Central memory CD8-positive, alpha-beta T cell (primary cell): ENCODE results near the gene ETFB.

ENCODE experiments used
- ATAC-seq: fragments of 150-1000 bp; cut with Tn5 transposase; replicated peaks from 2 replicates; pipeline ENCODE4 v1.10.0; 2022; ENCODE audit warnings: mild to moderate bottlenecking, moderate FRiP score, moderate number of reproducible peaks; ENCODE audit not compliant: poor library complexity, severe bottlenecking; ENCODE audit errors: extremely low read depth
- DNase-seq, 2 donors: peaks; one replicate each; pipeline ENCODE4 v3.0.0; 2021; ENCODE audit warnings: low spot score in 2 of 2
- H3K27ac Mint-ChIP-seq: one replicate; pipeline ENCODE4 v1.8.0; 2022; ENCODE audit warnings: low read depth, mild to moderate bottlenecking, moderate library complexity, mixed read lengths
- H3K27me3 Mint-ChIP-seq: one replicate; pipeline ENCODE4 v1.8.0; 2022; ENCODE audit warnings: mixed read lengths
- H3K36me3 Mint-ChIP-seq: one replicate; pipeline ENCODE4 v1.8.0; 2022; ENCODE audit warnings: mild to moderate bottlenecking, moderate library complexity, mixed read lengths; ENCODE audit not compliant: insufficient read depth
- H3K4me1 Mint-ChIP-seq: one replicate; pipeline ENCODE4 v1.8.0; 2022; ENCODE audit warnings: mixed read lengths
- H3K4me3 Mint-ChIP-seq: one replicate; pipeline ENCODE4 v1.8.0; 2022; ENCODE audit warnings: mild to moderate bottlenecking, moderate library complexity, mixed read lengths
- H3K9me3 Mint-ChIP-seq: one replicate; pipeline ENCODE4 v1.8.0; 2022; ENCODE audit warnings: mixed read lengths

Gene ETFB

DNA sequence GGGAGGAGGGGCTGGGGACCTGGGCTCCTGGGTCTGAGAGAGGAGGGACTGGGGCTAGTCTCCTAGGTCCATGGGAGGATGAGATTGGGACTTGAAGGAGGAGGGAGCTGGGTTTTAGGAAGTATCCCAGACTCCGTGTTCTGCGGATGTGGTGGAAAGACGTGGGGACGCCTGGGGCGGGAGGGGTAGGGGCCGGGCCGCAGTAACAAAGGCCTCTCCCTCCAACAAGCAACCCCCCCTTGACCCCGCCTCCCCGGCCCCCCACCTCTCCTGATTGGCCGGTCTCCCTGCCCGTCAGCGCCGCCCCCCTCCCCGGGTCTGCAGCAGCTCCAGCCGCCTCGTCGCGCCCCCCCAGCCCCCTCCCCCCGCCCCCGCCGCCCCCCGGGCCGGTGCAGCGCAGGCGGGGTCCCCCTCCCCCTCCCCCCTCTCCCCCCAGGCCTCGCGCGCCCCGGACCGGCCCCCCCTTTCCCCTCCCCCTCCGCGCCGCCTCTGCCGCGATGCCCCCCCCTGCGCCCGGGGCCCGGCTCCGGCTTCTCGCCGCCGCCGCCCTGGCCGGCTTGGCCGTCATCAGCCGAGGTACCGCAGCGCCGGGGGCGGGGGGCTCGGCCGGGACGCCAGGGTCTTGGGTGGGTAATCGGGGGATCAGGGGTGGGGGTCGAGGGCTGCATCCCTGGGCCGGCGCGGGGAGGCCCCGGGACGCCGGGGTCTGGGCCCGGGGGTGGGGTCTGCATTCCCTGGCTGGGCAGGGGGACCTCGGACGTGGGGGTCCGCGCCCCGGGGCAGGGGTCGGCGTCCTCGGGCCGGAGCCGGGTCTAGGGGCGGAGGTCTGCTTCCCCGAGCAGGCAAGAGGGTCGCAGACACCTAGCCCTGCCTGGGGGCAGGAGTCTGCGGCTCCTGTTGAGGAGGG is 54.6 kb downstream of the ETFB start, which contains the start of gene IGLON5:
Gene IGLON5 (plus strand): TSS at position 294 of the 907 bp plus-strand sequence. CDS start 204 bp downstream, at position 498.
- ATAC-seq, result no peak
- Mint-ChIP-seq H3K4me1 (peaks cover 5% of the 10 kb centered on the region), H3K27ac (no peak within 1 kb of the TSS), H3K27me3 (peaks cover 68% of the 10 kb centered on the region), H3K4me3 (no peak within 1 kb of the TSS), H3K9me3 (peaks cover 16% of the 10 kb centered on the region), H3K36me3 (peaks cover 2% of the 10 kb centered on the region)
- no peak for DNase-seq

DNA sequence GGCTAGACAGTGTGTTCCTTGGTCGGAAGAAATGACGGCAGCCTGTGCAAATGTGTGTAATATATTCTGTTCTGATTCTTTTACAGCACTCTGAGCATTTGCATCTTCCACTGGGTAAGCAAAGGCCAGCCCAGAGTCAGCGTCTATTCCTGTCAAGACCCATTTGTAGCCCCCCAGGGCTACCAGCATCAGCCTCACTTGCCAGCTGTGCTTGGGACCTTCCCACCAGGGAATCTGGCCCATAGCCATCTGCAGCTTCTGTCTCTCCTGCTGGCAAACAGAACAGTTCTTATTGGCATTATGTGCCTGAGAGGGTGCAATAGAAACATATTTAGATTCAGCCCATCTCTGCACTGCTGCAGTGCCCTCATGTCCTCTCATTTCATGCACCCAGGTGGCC is 60.7 kb downstream of the ETFB start:
- ATAC-seq, result no peak
- Mint-ChIP-seq H3K27ac (no peak overlapping the region), H3K36me3 (no peaks in the 10 kb centered on the region), H3K4me3 (no peak overlapping the region), H3K27me3 (peaks cover 75% of the 10 kb centered on the region), H3K9me3 (peaks cover 21% of the 10 kb centered on the region), H3K4me1 (no peaks in the 10 kb centered on the region)
- DNase-seq, result no peak

- Mint-ChIP-seq H3K4me3 (no peak overlapping the region), H3K9me3 (peaks cover 10% of the 10 kb centered on the region), H3K4me1 (no peaks in the 10 kb centered on the region), H3K36me3 (no peaks in the 10 kb centered on the region), H3K27ac (no peak overlapping the region), H3K27me3 (peaks cover 58% of the 10 kb centered on the region)
- ATAC-seq (no peak), DNase-seq (no peak)
Measured at GRCh38 chr19:51301266-51301665, 64.9 kb downstream of the ETFB start.

DNA sequence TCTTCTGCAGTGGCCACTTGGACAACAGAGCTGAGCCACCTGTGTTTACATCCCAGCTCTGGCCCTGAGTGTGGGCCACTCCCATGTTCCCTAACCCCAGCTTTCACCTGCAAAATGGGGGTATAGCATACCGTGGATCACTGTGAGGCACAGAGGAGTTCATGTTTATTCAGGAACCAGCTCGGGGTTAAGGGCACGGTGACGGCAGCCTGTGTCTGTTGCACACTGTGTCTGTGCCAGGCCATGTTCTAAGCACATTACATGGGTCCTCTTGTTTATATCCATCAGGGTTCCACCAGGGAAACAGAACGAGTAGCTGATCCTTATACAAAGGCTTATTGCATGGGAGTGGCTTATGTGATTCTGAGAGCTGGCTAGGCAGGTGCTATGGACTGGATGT is 68.8 kb downstream of the ETFB start:
- ATAC-seq (no peak), DNase-seq (no peak)
- no peak overlapping the region for H3K27ac Mint-ChIP-seq
- no peak overlapping the region for H3K4me3 Mint-ChIP-seq
- H3K4me1 Mint-ChIP-seq, result peaks cover 5% of the 10 kb centered on the region
- H3K27me3 Mint-ChIP-seq, result peaks cover 67% of the 10 kb centered on the region
- H3K36me3 Mint-ChIP-seq, result no peaks in the 10 kb centered on the region
- no peaks in the 10 kb centered on the region for H3K9me3 Mint-ChIP-seq

DNA sequence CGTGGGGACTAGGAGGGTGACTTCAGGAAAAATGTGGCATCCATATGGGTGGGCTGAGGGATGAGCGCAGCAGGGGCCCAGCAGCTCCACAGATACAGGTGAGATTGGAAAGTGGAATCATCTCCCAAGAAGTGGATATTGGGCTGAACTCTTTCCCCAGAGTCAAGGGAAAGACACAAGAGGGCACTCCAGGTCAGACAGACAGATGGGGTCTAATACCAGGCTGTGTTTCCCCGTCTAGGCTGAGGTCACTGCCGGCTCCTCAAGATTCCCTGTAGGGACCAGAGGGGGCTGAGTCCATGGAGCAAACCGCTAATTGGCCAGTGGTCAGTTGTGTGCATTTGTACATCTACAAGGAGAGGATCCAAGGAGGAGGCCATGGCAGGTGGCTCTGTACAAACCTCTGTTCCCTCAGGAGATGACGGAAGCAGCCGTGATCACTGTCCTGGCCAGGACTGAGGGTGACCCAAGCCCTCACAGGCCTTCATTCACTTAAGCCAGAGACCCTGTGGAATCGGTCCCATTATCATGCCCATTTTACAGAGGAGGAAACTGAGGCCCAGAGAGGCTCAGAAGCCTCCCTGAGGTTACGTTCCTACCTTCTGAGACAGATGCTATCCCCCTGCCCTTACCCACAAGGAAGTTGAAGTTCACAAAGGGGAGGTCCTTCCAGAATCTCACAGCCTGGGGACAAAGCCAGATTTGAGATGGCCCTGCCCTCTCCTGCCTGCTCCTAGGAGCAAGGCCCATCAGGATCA is 69.7 kb downstream of the ETFB start:
- Mint-ChIP-seq H3K27me3 (peaks cover 58% of the 10 kb centered on the region), H3K27ac (no peak overlapping the region), H3K9me3 (no peaks in the 10 kb centered on the region), H3K4me1 (peaks cover 5% of the 10 kb centered on the region), H3K4me3 (no peak overlapping the region), H3K36me3 (no peaks in the 10 kb centered on the region)
- ATAC-seq (no peak), DNase-seq (no peak)

DNA sequence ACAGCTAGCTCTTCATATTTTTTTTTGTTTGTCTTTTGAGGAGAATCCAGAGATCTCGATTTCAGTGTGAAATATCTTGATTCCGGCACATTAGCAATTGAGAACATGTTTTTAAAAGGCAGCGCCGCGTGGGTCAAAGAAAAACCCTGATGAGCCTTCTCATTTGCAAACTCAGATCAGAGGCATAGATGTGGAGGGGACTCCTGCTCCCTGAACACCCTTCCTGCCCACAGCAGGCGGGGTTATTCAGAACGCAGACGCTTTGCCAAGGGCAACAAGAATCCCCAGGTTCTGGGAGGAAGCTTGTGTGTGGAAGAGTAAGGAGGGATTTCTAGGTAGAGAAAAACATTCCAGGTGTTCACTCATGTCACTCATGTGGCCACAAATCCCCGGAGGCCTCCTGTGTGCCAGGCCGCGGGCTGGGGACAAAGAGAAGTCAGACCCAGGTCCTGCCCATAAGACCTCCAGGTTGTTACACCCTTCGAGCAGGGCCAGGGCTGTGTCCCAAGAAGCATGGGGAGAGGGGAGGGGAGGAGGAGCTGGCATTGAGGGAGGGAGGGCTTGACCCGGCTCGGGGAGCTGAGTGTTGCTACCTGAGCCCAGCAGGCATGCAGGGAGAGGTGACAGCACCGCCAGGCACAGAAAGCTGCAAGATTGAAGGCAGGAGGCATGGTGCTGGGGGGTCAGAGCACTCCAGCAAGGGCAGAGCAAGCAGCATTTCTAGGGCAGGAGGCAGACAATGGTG is 70.6 kb downstream of the ETFB start:
- Mint-ChIP-seq H3K36me3 (no peaks in the 10 kb centered on the region), H3K27me3 (peaks cover 53% of the 10 kb centered on the region), H3K9me3 (no peaks in the 10 kb centered on the region), H3K27ac (no peak overlapping the region), H3K4me3 (no peak overlapping the region), H3K4me1 (peaks cover 5% of the 10 kb centered on the region)
- ATAC-seq (no peak), DNase-seq (no peak)
